Heart right ventricle (tissue), 16 donors: ENCODE data around the gene SKAP2. TPM values are rescaled to one million over a fixed set of nuclear protein-coding genes. Genes with fewer than 3 reads are reported as not detected.

Experiments
- ATAC-seq, 8 donors: fragments of 200-7000 bp; cut with Tn5 transposase; one replicate each; pipeline ENCODE4 v1.9.1; 2020; ENCODE audit warnings: mild to moderate bottlenecking in 8 of 8, moderate library complexity in 8 of 8, moderate number of reproducible peaks in 1 of 8
- DNase-seq, 2 donors: peaks; one replicate each; pipeline ENCODE4 v3.0.0-alpha.2; 2020
- H3K27ac ChIP-seq, 10 donors: fragments of 200-600 bp; sonication (generic) in 2 of 10; one replicate each; pipeline versions ENCODE4 v1.5.0 to v1.8.0; 2020 to 2022; ENCODE audit warnings: mild to moderate bottlenecking in 3 of 10
- H3K27me3 ChIP-seq, 7 donors: fragments of 200-600 bp; one replicate each; pipeline ENCODE4 v1.8.0; 2021 to 2022; ENCODE audit warnings: mild to moderate bottlenecking in 2 of 7
- H3K36me3 ChIP-seq, 9 donors: fragments of 200-600 bp; sonication (generic) in 1 of 9; one replicate each; pipeline versions ENCODE4 v1.5.0 to v1.8.0; 2020 to 2022; ENCODE audit warnings: mild to moderate bottlenecking in 2 of 9
- H3K4me1 ChIP-seq, 9 donors: fragments of 200-600 bp; sonication (generic) in 1 of 9; one replicate each; pipeline versions ENCODE4 v1.5.0 to v1.8.0; 2020 to 2022; ENCODE audit warnings: mild to moderate bottlenecking in 4 of 9
- H3K4me3 ChIP-seq, 10 donors: fragments of 200-600 bp; sonication (generic) in 2 of 10; one replicate each; pipeline versions ENCODE4 v1.5.0 to v1.8.0; 2020 to 2022; ENCODE audit warnings: mild to moderate bottlenecking in 7 of 10, moderate library complexity in 2 of 10
- H3K9me3 ChIP-seq, 11 donors: fragments of 200-600 bp in 10 of 11; sonication (generic) in 2 of 11; one replicate each; pipeline versions ENCODE4 v1.5.0 to v1.8.0; 2013 to 2022; ENCODE audit warnings: mild to moderate bottlenecking in 2 of 11, control low read depth in 1 of 11, moderate library complexity in 1 of 11
- whole genome bisulfite sequencing, 2 donors: extraction: QIAGEN DNeasy Blood & Tissue Kit; methylation state at CpG; one replicate each; pipeline ENCODE4 v1.1.7; 2013; ENCODE audit warnings: inconsistent platforms in 1 of 2; 5-methylcytosine and 5-hydroxymethylcytosine counted together
- intact Hi-C, 10 donors: fragments of 100-400 bp; cut with DNase I; formaldehyde crosslinking; loops; one replicate each; pipeline versions ENCODE4 v1.11.1 to v1.14.2; 2022
- polyA plus RNA-seq, 2 donors: library from polyadenylated mRNA; stranded (reverse); fragments of 200-250 nt; gene quantifications; one replicate each; pipeline ENCODE4 v1.2.3, GENCODE V29; 2013
- total RNA-seq, 10 donors: library from RNA; stranded (reverse); fragmentation: NEBNext Ultra II Directional in 3 of 10; extraction: Animal tissue kit (Norgen Biotek cat#: 25700) in 3 of 10; gene quantifications; one replicate each; pipeline versions ENCODE4 v1.2.1 to v1.2.4, GENCODE V29; 2021 to 2023
- TF ChIP-seq, protein P1 (sequence below), 9 donors: fragments of 200-600 bp; sonication (generic) in 2 of 9; IDR thresholded peaks; one replicate each; pipeline versions ENCODE4 v1.5.0 to v1.8.0; 2021 to 2022; ENCODE audit warnings: antibody characterized with exemption in 9 of 9, mild to moderate bottlenecking in 5 of 9, moderate library complexity in 1 of 9
- donor health status: Arrhythmogenic right ventricular cardiomyopathy.
- donor health status: ischemic (EF 13 %, LVEDD 7.1; RV severe dilation, severe dysfunction).
- donor health status: healthy with polysubstance abuse.
- donor health status: DM: no; HTN: yes; CAD: no.
- donor health status: DM: no; HTN: no; CAD: no.
- donor health status: ischemic (EF 25% LVEDD 6.9; RV normal size, moderate dysfunction).
- donor health status: ischemic (EF 25% LVEDD 5.7; RV mildly dilated, moderate dysfunction).
- donor health status: healthy.
- donor health status: DM: yes; HTN: yes; CAD: no.
- donor health status: Ischemic cardiomyopathy.
- donor health status: ischemic (EF 35%, LVEDD 5.7; RV mildly dilated, moderate dysfunction).
- donor health status: nonischemic (EF 11% LVEDD 7.7; RV severe dilation, severe dysfunction).
- donor health status: DM: yes; HTN: yes; CAD: no.
- donor health status: PGD.
- donor health status: ischemic (EF 29% LVEDD 5.4; RV normal size, mild dysfunction).
- donor health status: nonischemic (EF 23%, LVEDD 6.1; RV moderate dilation, normal function).

SKAP2 gene
- total and polyA plus RNA-seq, 12 donors, result 1.9 to 12.3 (median 4.6) TPM

DNA sequence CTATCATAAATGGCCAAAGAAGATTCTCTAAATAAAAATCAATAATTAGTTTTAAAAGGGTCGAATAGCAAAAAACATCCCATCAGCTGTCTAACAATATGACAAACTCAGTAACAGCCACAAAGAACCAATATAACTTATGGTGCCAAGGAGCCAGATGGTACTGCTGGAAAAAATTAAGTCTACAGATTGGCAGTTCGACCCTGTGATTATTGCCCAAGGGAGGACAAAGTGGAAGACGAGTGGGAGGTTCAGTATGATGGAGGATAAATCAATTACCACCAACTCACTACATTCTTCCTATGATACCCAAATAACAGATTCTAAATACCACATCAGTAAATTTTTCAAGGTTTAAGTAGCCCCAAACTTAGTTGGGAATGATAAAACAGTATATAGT is 49.0 kb downstream of the SKAP2 start:
- intact Hi-C loops, result no loop called here
- TF ChIP-seq, protein P1, sequence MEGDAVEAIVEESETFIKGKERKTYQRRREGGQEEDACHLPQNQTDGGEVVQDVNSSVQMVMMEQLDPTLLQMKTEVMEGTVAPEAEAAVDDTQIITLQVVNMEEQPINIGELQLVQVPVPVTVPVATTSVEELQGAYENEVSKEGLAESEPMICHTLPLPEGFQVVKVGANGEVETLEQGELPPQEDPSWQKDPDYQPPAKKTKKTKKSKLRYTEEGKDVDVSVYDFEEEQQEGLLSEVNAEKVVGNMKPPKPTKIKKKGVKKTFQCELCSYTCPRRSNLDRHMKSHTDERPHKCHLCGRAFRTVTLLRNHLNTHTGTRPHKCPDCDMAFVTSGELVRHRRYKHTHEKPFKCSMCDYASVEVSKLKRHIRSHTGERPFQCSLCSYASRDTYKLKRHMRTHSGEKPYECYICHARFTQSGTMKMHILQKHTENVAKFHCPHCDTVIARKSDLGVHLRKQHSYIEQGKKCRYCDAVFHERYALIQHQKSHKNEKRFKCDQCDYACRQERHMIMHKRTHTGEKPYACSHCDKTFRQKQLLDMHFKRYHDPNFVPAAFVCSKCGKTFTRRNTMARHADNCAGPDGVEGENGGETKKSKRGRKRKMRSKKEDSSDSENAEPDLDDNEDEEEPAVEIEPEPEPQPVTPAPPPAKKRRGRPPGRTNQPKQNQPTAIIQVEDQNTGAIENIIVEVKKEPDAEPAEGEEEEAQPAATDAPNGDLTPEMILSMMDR (IDR thresholded peaks at IDR 0.05), result no peak
- H3K27ac ChIP-seq, result no peak overlapping the region
- no peak overlapping the region for H3K4me3 ChIP-seq
- H3K9me3 ChIP-seq, result peaks cover 0 to 8% (median 0%) of the 10 kb centered on the region in 11 donors
- H3K27me3 ChIP-seq, result peaks cover 0 to 6% (median 0%) of the 10 kb centered on the region in 7 donors
- WGBS, 2 donors, result 70 to 73% methylated on average over 3 of the region's 3 CpGs
- ATAC-seq (no peak), DNase-seq (no peak)
- H3K4me1 ChIP-seq, result no peaks in the 10 kb centered on the region
- no peaks in the 10 kb centered on the region for H3K36me3 ChIP-seq

DNA sequence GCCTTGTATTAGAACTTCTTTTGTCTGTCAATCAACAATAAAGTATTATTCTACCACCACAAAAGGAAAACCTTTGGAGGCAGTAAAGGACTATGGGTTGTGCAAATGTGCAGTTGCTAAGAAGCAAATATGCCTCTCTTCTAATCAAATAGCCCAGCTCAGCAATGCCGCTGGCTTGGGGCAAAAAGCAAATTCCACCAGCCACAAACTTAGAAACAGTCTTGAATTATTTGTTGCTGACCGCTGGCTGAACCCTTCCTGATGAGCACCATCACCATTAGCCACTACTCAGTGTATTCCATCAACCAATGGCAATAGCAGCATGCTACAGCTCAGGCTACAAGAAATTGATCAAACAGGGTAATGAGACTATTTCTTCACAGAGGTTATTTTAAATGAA is 51.0 kb downstream of the SKAP2 start:
- TF ChIP-seq, protein P1 (IDR thresholded peaks at IDR 0.05), result no peak
- peaks cover 0 to 6% (median 0%) of the 10 kb centered on the region in 11 donors for H3K9me3 ChIP-seq
- H3K27me3 ChIP-seq, result peaks cover 0 to 6% (median 0%) of the 10 kb centered on the region in 7 donors
- ATAC-seq, result no peak
- intact Hi-C loops, result no loop called here
- H3K4me3 ChIP-seq, result no peak overlapping the region
- WGBS, 2 donors, result 73 to 81% methylated on average over 2 of the region's 2 CpGs
- no peaks in the 10 kb centered on the region for H3K36me3 ChIP-seq
- DNase-seq, result no peak
- no peak overlapping the region for H3K27ac ChIP-seq
- H3K4me1 ChIP-seq, result no peaks in the 10 kb centered on the region

DNA sequence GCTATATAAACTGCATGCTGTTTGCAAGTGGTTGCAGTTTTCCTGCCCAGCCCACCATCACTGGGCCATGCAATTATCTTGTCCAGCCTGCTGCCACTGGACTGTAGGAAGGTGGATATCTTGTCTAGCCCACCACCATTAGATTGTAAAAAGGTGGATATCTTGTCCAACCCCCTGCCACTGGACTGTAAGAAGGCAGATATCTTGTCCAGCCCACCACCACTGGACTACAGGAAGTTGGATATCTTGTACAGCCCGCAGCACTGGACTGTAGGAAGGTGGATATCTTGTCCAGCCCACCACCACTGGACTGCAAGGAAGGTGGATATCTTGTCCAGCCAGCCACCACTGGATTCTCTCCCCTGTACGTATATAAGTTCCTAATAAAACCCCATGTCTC is 69.8 kb downstream of the SKAP2 start:
- no peak for ATAC-seq
- Histone ChIP-seq H3K27ac (no peak overlapping the region), H3K4me3 (no peak overlapping the region), H3K27me3 (peaks cover 0 to 2% (median 0%) of the 10 kb centered on the region in 7 donors), H3K9me3 (peaks cover 0 to 5% (median 0%) of the 10 kb centered on the region in 11 donors), H3K4me1 (no peaks in the 10 kb centered on the region), H3K36me3 (no peaks in the 10 kb centered on the region)
- TF ChIP-seq, protein P1 (IDR thresholded peaks at IDR 0.05), result no peak
- WGBS, 2 donors, result 53 to 71% methylated on average over 2 of the region's 2 CpGs
- no peak for DNase-seq
- intact Hi-C loops, result no loop called here

DNA sequence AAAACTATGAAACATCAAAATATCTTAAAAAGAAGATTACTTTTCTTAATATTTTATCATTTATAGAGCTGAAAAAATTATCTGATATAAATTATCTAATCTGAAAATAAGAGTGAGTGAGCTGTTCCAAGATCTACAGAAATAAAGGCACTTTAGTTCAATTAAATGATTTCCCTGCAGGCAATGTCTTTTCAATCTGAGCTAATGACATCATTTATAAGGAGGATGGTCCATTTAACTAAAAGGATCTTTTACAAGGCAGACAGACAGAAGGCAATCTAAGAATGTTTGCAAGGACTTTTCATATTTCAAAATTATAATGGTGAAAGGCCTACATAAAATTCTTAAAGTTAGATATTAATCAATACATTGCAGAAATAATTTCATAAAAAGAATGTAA is 71.8 kb downstream of the SKAP2 start:
- peaks cover 0 to 2% (median 0%) of the 10 kb centered on the region in 7 donors for H3K27me3 ChIP-seq
- TF ChIP-seq, protein P1 (IDR thresholded peaks at IDR 0.05), result no peak
- no peaks in the 10 kb centered on the region for H3K36me3 ChIP-seq
- H3K9me3 ChIP-seq, result no peaks in the 10 kb centered on the region
- no peaks in the 10 kb centered on the region for H3K4me1 ChIP-seq
- ATAC-seq (no peak), DNase-seq (no peak)
- H3K4me3 ChIP-seq, result no peak overlapping the region
- H3K27ac ChIP-seq, result no peak overlapping the region
- intact Hi-C loops, result no loop called here
